T-helper 2 cell treated with Interferon-gamma antibody and Interleukin-4, amounts not matched to agents 5 μg/mL and 100 μg/mL, for 36 hours (primary cell): Measurements from ENCODE around the gene DUOX2.
"Not testable (repeated sequence)": the region's sequence is repeated elsewhere in the genome, so short reads cannot be mapped to it uniquely, and the experiment has no call there.

Experiments used
- DNase-seq: peaks from one replicate; pipeline ENCODE4 v3.0.0; 2021; ENCODE audit warnings: low spot score
- H3K27ac Mint-ChIP-seq: one replicate; pipeline ENCODE4 v1.8.0; 2021; ENCODE audit warnings: mild to moderate bottlenecking, mixed read lengths
- H3K27me3 Mint-ChIP-seq: one replicate; pipeline ENCODE4 v1.8.0; 2021; ENCODE audit warnings: low read depth, mixed read lengths
- H3K36me3 Mint-ChIP-seq: one replicate; pipeline ENCODE4 v1.8.0; 2021; ENCODE audit warnings: low read depth, mixed read lengths
- H3K4me1 Mint-ChIP-seq: one replicate; pipeline ENCODE4 v1.8.0; 2021; ENCODE audit warnings: low read depth, mixed read lengths
- H3K4me3 Mint-ChIP-seq: one replicate; pipeline ENCODE4 v1.8.0; 2022; ENCODE audit warnings: mild to moderate bottlenecking, moderate library complexity, mixed read lengths
- H3K9me3 Mint-ChIP-seq: one replicate; pipeline ENCODE4 v1.8.0; 2021; ENCODE audit warnings: mixed read lengths

Gene DUOX2

GRCh38 chr15:45069942-45070360 lies 44.0 kb downstream of the DUOX2 start:
- H3K9me3 Mint-ChIP-seq, H3K27ac Mint-ChIP-seq, H3K4me3 Mint-ChIP-seq, H3K27me3 Mint-ChIP-seq, DNase-seq, H3K36me3 Mint-ChIP-seq, H3K4me1 Mint-ChIP-seq: not testable (repeated sequence)

GRCh38 chr15:45064386-45064785 lies 49.6 kb downstream of the DUOX2 start:
- Mint-ChIP-seq H3K4me1 (peaks cover 11% of the 10 kb centered on the region), H3K9me3 (no peaks in the 10 kb centered on the region), H3K36me3 (peaks cover 8% of the 10 kb centered on the region), H3K27ac (no peak overlapping the region), H3K4me3 (no peak overlapping the region), H3K27me3 (no peaks in the 10 kb centered on the region)
- no peak for DNase-seq

DNA sequence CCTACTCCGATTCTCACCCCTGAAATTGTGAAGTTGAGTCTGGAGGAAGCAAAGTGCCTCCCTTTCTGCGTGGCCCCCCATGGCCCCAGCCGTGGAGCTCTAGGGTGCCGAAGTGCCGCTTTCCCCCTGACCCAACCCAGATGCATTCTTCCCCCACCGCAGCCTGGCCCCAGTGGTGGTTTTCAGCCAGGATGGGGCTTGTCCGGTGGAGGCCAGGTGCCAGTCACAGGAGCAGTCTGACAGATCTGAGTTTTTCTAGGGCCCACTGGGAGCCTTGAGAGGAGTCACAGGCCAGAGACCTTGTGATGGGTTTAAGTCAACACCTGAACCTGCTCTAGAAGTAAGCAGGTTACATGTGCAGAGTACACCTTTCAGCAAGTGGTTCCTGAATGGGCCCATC lies 51.7 kb downstream of the DUOX2 start:
- not testable (repeated sequence) for H3K27ac Mint-ChIP-seq, H3K36me3 Mint-ChIP-seq, H3K4me3 Mint-ChIP-seq, H3K9me3 Mint-ChIP-seq, DNase-seq, H3K27me3 Mint-ChIP-seq
- peaks cover 11% of the 10 kb centered on the region for H3K4me1 Mint-ChIP-seq

- not testable (repeated sequence) for H3K36me3 Mint-ChIP-seq, DNase-seq, H3K9me3 Mint-ChIP-seq, H3K4me1 Mint-ChIP-seq, H3K27ac Mint-ChIP-seq, H3K27me3 Mint-ChIP-seq, H3K4me3 Mint-ChIP-seq
Measured at GRCh38 chr15:45058690-45059675, 55.0 kb downstream of the DUOX2 start.

- peaks cover 31% of the 10 kb centered on the region for H3K9me3 Mint-ChIP-seq
- H3K4me1 Mint-ChIP-seq, H3K27ac Mint-ChIP-seq, H3K27me3 Mint-ChIP-seq, DNase-seq, H3K4me3 Mint-ChIP-seq: not testable (repeated sequence)
- peaks cover 16% of the 10 kb centered on the region for H3K36me3 Mint-ChIP-seq
Measured at GRCh38 chr15:45052676-45053075, 61.3 kb downstream of the DUOX2 start.

DNA sequence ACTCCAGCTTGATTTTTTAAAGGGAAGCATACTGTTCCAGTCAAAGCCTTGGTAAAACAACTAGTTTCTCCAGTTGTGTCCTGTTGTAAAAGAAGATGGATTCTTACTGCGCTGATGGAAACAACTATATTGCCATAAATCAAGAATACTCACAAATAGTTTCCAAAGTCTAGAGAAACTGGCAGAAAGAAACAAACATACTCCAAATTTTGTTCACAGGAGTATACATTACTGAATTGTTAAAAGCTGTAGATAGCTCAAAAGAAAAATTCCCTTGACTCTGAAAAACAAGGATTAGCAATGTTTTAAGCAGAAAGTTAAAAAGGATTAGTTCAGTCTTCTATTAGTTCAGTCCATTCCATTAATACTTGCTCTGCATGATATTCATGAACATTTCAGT lies 63.4 kb downstream of the DUOX2 start:
- no peak for DNase-seq
- Mint-ChIP-seq H3K27me3 (no peaks in the 10 kb centered on the region), H3K4me1 (no peaks in the 10 kb centered on the region), H3K4me3 (no peak overlapping the region), H3K36me3 (peaks cover 18% of the 10 kb centered on the region), H3K27ac (no peak overlapping the region), H3K9me3 (peaks cover 28% of the 10 kb centered on the region)

DNA sequence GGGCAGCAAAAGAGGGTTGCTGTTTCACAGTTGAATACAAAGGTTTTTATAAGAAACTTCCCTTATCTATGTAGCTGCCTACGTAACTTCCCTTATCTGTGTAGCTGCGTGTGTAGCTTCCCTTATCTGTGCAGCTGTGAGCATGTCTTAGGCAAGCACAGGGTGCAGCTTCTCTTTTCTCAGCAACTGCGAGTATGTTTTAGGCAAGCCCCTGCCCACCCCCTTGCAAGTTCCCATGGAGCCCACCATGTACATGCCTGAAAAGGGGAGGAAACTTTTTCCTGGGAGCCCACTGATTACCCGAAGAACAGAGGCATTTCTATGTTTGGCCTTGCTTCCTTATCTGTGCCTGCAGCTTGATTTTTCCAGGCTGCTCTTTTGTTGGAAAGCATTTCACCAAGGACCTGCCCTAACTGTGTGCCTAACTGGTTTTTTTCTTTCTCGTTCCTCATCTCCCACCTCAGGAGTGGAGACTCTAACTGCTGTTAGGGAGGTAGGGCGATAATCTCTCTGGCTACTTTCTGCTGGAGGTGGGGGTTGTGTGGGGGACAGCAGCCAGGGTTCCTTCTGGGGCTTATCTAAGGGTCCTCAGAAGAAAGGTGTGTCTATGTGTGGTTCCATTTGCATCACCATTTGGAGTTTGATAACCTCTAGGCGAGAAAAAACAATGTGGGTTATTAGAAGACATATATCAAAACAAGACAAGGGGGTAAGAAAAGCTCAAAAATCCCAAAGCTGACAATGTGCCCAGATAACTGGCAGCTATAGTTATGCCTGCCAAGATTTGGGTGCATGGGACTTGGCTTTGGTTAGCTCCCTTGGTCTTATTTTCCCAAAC lies 65.0 kb downstream of the DUOX2 start:
- DNase-seq: no peak
- Mint-ChIP-seq H3K27ac (no peak overlapping the region), H3K27me3 (no peaks in the 10 kb centered on the region), H3K36me3 (peaks cover 18% of the 10 kb centered on the region), H3K4me1 (no peaks in the 10 kb centered on the region), H3K9me3 (peaks cover 28% of the 10 kb centered on the region), H3K4me3 (no peak overlapping the region)

GRCh38 chr15:45048449-45048793 lies 65.6 kb downstream of the DUOX2 start:
- H3K27ac Mint-ChIP-seq, H3K27me3 Mint-ChIP-seq, DNase-seq, H3K4me1 Mint-ChIP-seq, H3K4me3 Mint-ChIP-seq: not testable (repeated sequence)
- H3K9me3 Mint-ChIP-seq: peaks cover 28% of the 10 kb centered on the region
- H3K36me3 Mint-ChIP-seq: peaks cover 18% of the 10 kb centered on the region

- H3K4me3 Mint-ChIP-seq, H3K4me1 Mint-ChIP-seq, H3K27me3 Mint-ChIP-seq, H3K9me3 Mint-ChIP-seq, DNase-seq, H3K27ac Mint-ChIP-seq: not testable (repeated sequence)
- H3K36me3 Mint-ChIP-seq: peaks cover 11% of the 10 kb centered on the region
Measured at GRCh38 chr15:45044270-45044669, 69.7 kb downstream of the DUOX2 start.

- H3K27me3 Mint-ChIP-seq, H3K4me3 Mint-ChIP-seq, DNase-seq, H3K36me3 Mint-ChIP-seq, H3K9me3 Mint-ChIP-seq, H3K4me1 Mint-ChIP-seq, H3K27ac Mint-ChIP-seq: not testable (repeated sequence)
Measured at GRCh38 chr15:45042859-45043258, 71.1 kb downstream of the DUOX2 start.
